D721Med (cell line): ENCODE measurements around the gene COL23A1.

Experiments
- DNase-seq: peaks from one replicate; pipeline ENCODE4 v3.0.0; 2011; ENCODE audit warnings: low spot score; ENCODE audit not compliant: insufficient read length
- FAIRE-seq: peaks from 2 replicates; lab custom pipeline; 2011; peaks lifted over from hg19 to GRCh38; lab: Jason Lieb, UNC
- CTCF ChIP-seq: IDR thresholded peaks from 2 replicates; pipeline ENCODE4 v1.5.1; 2012; ENCODE audit warnings: mild to moderate bottlenecking, control low read depth; ENCODE audit not compliant: insufficient read depth; ENCODE audit errors: missing control alignments

The COL23A1 gene

GRCh38 chr5:178338126-178338749, 252.0 kb downstream of the COL23A1 start:
- DNase-seq (no peak), FAIRE-seq (no peak)
- no peak for TF ChIP-seq CTCF

- TF ChIP-seq CTCF = no peak
- no peak for FAIRE-seq
- no peak for DNase-seq
Observed at GRCh38 chr5:178337334-178337741, 252.9 kb downstream of the COL23A1 start.

GRCh38 chr5:178336889-178337288, 253.3 kb downstream of the COL23A1 start:
- FAIRE-seq = no peak
- no peak for TF ChIP-seq CTCF
- DNase-seq = no peak

GRCh38 chr5:178335302-178336030, 254.7 kb downstream of the COL23A1 start:
- FAIRE-seq (no peak), DNase-seq (no peak)
- TF ChIP-seq CTCF = no peak

- FAIRE-seq (no peak), DNase-seq (no peak)
- no peak for TF ChIP-seq CTCF
Observed at GRCh38 chr5:178334861-178335260, 255.3 kb downstream of the COL23A1 start.

- FAIRE-seq (no peak), DNase-seq (no peak)
- no peak for TF ChIP-seq CTCF
Observed at GRCh38 chr5:178333821-178334481, 256.2 kb downstream of the COL23A1 start.

- DNase-seq (no peak), FAIRE-seq (no peak)
- no peak for TF ChIP-seq CTCF
Observed at GRCh38 chr5:178332210-178332641, 258.0 kb downstream of the COL23A1 start.
